Progenitor cell of endocrine pancreas (in vitro differentiated cells): ENCODE data around the gene GNPAT. TPM values are rescaled to one million over a fixed set of nuclear protein-coding genes. Genes with fewer than 3 reads are reported as not detected.

ENCODE experiments used
- DNase-seq: peaks from one replicate; pipeline ENCODE4 v3.0.0; 2021; ENCODE audit warnings: low spot score; ENCODE audit not compliant: unreplicated experiment
- H3K27ac Mint-ChIP-seq: 2 replicates; pipeline ENCODE4 v1.8.0; 2021; ENCODE audit warnings: mild to moderate bottlenecking, moderate library complexity, mixed read lengths
- H3K27me3 Mint-ChIP-seq: 2 replicates; pipeline ENCODE4 v1.8.0; 2021; ENCODE audit warnings: mixed read lengths
- H3K36me3 Mint-ChIP-seq: 2 replicates; pipeline ENCODE4 v1.8.0; 2022; ENCODE audit warnings: mixed read lengths; ENCODE audit not compliant: insufficient read depth
- H3K4me1 Mint-ChIP-seq: 2 replicates; pipeline ENCODE4 v1.8.0; 2021; ENCODE audit warnings: low read depth, mixed read lengths
- H3K4me3 Mint-ChIP-seq: 2 replicates; pipeline ENCODE4 v1.8.0; 2021; ENCODE audit warnings: low read depth, mild to moderate bottlenecking, moderate library complexity, mixed read lengths
- H3K9me3 Mint-ChIP-seq: 2 replicates; pipeline ENCODE4 v1.8.0; 2021; ENCODE audit warnings: low read depth, mixed read lengths
- CTCF ChIP-seq: fragments of 200-600 bp; sonication (generic); IDR thresholded peaks from one replicate; pipeline ENCODE4 v1.5.0; 2021; ENCODE audit warnings: antibody characterized with exemption, mild to moderate bottlenecking; ENCODE audit not compliant: unreplicated experiment
- total RNA-seq: library from RNA; stranded (reverse); gene quantifications from 2 replicates; pipeline ENCODE4 v1.2.1, GENCODE V29; 2021

The GNPAT gene
- total RNA-seq, 1 donor from 2014 or later = 70.2 TPM

- Mint-ChIP-seq H3K36me3 (no peaks in the 10 kb centered on the region), H3K9me3 (no peaks in the 10 kb centered on the region), H3K4me3 (no peak overlapping the region), H3K27me3 (peaks cover 11% of the 10 kb centered on the region), H3K4me1 (peaks cover 21% of the 10 kb centered on the region), H3K27ac (no peak overlapping the region)
- no peak for DNase-seq
- no peak for TF ChIP-seq CTCF
These were observed 44.7 kb upstream of the GNPAT start for GRCh38 chr1:231196307-231196706.

GRCh38 chr1:231196728-231197127, 44.3 kb upstream of the GNPAT start:
- TF ChIP-seq CTCF = no peak
- H3K4me1 Mint-ChIP-seq = peaks cover 21% of the 10 kb centered on the region
- H3K36me3 Mint-ChIP-seq = no peaks in the 10 kb centered on the region
- DNase-seq = no peak
- H3K27me3 Mint-ChIP-seq = peaks cover 11% of the 10 kb centered on the region
- H3K4me3 Mint-ChIP-seq = no peak overlapping the region
- H3K9me3 Mint-ChIP-seq = no peaks in the 10 kb centered on the region
- no peak overlapping the region for H3K27ac Mint-ChIP-seq

GRCh38 chr1:231199868-231200267, 41.1 kb upstream of the GNPAT start:
- H3K4me3 Mint-ChIP-seq = no peak overlapping the region
- no peak for TF ChIP-seq CTCF
- DNase-seq = no peak
- no peaks in the 10 kb centered on the region for H3K9me3 Mint-ChIP-seq
- H3K27ac Mint-ChIP-seq = no peak overlapping the region
- no peaks in the 10 kb centered on the region for H3K36me3 Mint-ChIP-seq
- H3K27me3 Mint-ChIP-seq = peaks cover 15% of the 10 kb centered on the region
- peaks cover 21% of the 10 kb centered on the region for H3K4me1 Mint-ChIP-seq

GRCh38 chr1:231200388-231201031, 40.5 kb upstream of the GNPAT start:
- H3K36me3 Mint-ChIP-seq = no peaks in the 10 kb centered on the region
- TF ChIP-seq CTCF = no peak
- no peak for DNase-seq
- H3K4me1 Mint-ChIP-seq = peaks cover 15% of the 10 kb centered on the region
- peaks cover 15% of the 10 kb centered on the region for H3K27me3 Mint-ChIP-seq
- no peak overlapping the region for H3K4me3 Mint-ChIP-seq
- H3K9me3 Mint-ChIP-seq = no peaks in the 10 kb centered on the region
- no peak overlapping the region for H3K27ac Mint-ChIP-seq

- peaks cover 11% of the 10 kb centered on the region for H3K4me1 Mint-ChIP-seq
- H3K36me3 Mint-ChIP-seq = no peaks in the 10 kb centered on the region
- no peak for TF ChIP-seq CTCF
- H3K9me3 Mint-ChIP-seq = no peaks in the 10 kb centered on the region
- peaks cover 15% of the 10 kb centered on the region for H3K27me3 Mint-ChIP-seq
- DNase-seq = no peak
- H3K27ac Mint-ChIP-seq = no peak overlapping the region
- no peak overlapping the region for H3K4me3 Mint-ChIP-seq
These were observed 39.5 kb upstream of the GNPAT start for GRCh38 chr1:231201375-231201978.
